ENCODE measurements around the gene CASP7.
A peak's percentile ranks its signal among the peaks of the same experiment; 100 is the strongest.

Gene CASP7

GRCh38 chr10:113775686-113776294 lies 96.1 kb downstream of the CASP7 start:
- H3K4me3 ChIP-seq (ENCODE audit: low read depth, low read length) = no peak overlapping the region

GRCh38 chr10:113776553-113776952 lies 96.8 kb downstream of the CASP7 start:
- TF ChIP-seq, protein P1, sequence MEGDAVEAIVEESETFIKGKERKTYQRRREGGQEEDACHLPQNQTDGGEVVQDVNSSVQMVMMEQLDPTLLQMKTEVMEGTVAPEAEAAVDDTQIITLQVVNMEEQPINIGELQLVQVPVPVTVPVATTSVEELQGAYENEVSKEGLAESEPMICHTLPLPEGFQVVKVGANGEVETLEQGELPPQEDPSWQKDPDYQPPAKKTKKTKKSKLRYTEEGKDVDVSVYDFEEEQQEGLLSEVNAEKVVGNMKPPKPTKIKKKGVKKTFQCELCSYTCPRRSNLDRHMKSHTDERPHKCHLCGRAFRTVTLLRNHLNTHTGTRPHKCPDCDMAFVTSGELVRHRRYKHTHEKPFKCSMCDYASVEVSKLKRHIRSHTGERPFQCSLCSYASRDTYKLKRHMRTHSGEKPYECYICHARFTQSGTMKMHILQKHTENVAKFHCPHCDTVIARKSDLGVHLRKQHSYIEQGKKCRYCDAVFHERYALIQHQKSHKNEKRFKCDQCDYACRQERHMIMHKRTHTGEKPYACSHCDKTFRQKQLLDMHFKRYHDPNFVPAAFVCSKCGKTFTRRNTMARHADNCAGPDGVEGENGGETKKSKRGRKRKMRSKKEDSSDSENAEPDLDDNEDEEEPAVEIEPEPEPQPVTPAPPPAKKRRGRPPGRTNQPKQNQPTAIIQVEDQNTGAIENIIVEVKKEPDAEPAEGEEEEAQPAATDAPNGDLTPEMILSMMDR (IDR thresholded peaks at IDR 0.05; ENCODE audit: low read depth, low read length, missing control alignments) = no peak
- no peak overlapping the region for H3K4me3 ChIP-seq (ENCODE audit: low read depth, low read length)
- in situ Hi-C loops (cut with HindIII; ENCODE audit: low pct_ligation_motif_present, low sequenced_read_pairs) = loop anchor here (25.0 kb wide), 1 partner anchor 336 kb away; no protein-coding TSS in a partner anchor
- H3K27ac ChIP-seq = no peak overlapping the region
- DNase-seq = no peak
- no peaks in the 10 kb centered on the region for H3K36me3 ChIP-seq (replicated peaks)
- H3K27me3 ChIP-seq (replicated peaks) = no peaks in the 10 kb centered on the region

More at GRCh38 chr10:113775686-113776294, 96.1 kb downstream of the CASP7 start:
- Histone ChIP-seq H3K27ac (no peak overlapping the region), H3K27me3 (replicated peaks) (no peaks in the 10 kb centered on the region), H3K36me3 (replicated peaks) (no peaks in the 10 kb centered on the region)
- DNase-seq = no peak
- in situ Hi-C loops (cut with HindIII; ENCODE audit: low pct_ligation_motif_present, low sequenced_read_pairs) = loop anchor here (25.0 kb wide), 1 partner anchor 337 kb away; no protein-coding TSS in a partner anchor
- TF ChIP-seq, protein P1 (IDR thresholded peaks at IDR 0.05; ENCODE audit: low read depth, low read length, missing control alignments) = peak; percentile 19
